CD4-positive, alpha-beta T cell treated with Interleukin-4 for 4 hours (primary cell): ENCODE results near the gene C19orf85.

Experiments used
- DNase-seq: peaks from one replicate; pipeline ENCODE4 v3.0.0-alpha.2; 2020

C19orf85 gene

GRCh38 chr19:55474269-55475265, 10.0 kb upstream of the C19orf85 start:
- no peak for DNase-seq

- DNase-seq: no peak
Observed at GRCh38 chr19:55473225-55474012, 8.9 kb upstream of the C19orf85 start.

GRCh38 chr19:55472463-55472862, 7.9 kb upstream of the C19orf85 start:
- no peak for DNase-seq

GRCh38 chr19:55471266-55471665, 6.7 kb upstream of the C19orf85 start:
- DNase-seq: no peak

GRCh38 chr19:55468054-55468393, 3.5 kb upstream of the C19orf85 start:
- DNase-seq: no peak

GRCh38 chr19:55467236-55468053, 2.9 kb upstream of the C19orf85 start:
- DNase-seq: peak; percentile 47

- DNase-seq: no peak
Observed at GRCh38 chr19:55466241-55466614, 1.7 kb upstream of the C19orf85 start.

- no peak for DNase-seq
Observed at GRCh38 chr19:55465460-55466240, 1.1 kb upstream of the C19orf85 start.

GRCh38 chr19:55464039-55464661, 401 bp downstream of the C19orf85 start:
- no peak for DNase-seq

GRCh38 chr19:55463583-55464031, 944 bp downstream of the C19orf85 start:
- no peak for DNase-seq

GRCh38 chr19:55462722-55463121, 1.8 kb downstream of the C19orf85 start:
- DNase-seq: no peak

GRCh38 chr19:55461974-55462626, 2.5 kb downstream of the C19orf85 start:
- DNase-seq: no peak

GRCh38 chr19:55461259-55461973, 3.1 kb downstream of the C19orf85 start, which contains the start of gene ISOC2:
Gene ISOC2 (minus strand): TSS chr19:55461642. CDS start chr19:55456486, 5,156 bp downstream.
- peak; percentile 100 for DNase-seq

- DNase-seq: no peak
Observed at GRCh38 chr19:55460670-55461258, 3.8 kb downstream of the C19orf85 start.

GRCh38 chr19:55459950-55460657, 4.4 kb downstream of the C19orf85 start:
- DNase-seq: no peak

GRCh38 chr19:55459551-55459949, 5.0 kb downstream of the C19orf85 start:
- no peak for DNase-seq

GRCh38 chr19:55457683-55458457, 6.7 kb downstream of the C19orf85 start:
- no peak for DNase-seq

- DNase-seq: no peak
Observed at GRCh38 chr19:55456347-55456746, 8.2 kb downstream of the C19orf85 start.
